Left renal pelvis (tissue), 4 donors: ENCODE results near the gene OR2Y1. TPM values are rescaled to one million over a fixed set of nuclear protein-coding genes. Genes with fewer than 3 reads are reported as not detected.
"Not testable (repeated sequence)": the region's sequence is repeated elsewhere in the genome, so short reads cannot be mapped to it uniquely, and the experiment has no call there.

Experiments
- DNase-seq, 4 donors: peaks; one replicate each; pipeline ENCODE4 v3.0.0-alpha.2; 2013; ENCODE audit warnings: low read depth in 4 of 4, low spot score in 3 of 4
- polyA plus RNA-seq, 4 donors: library from polyadenylated mRNA; unstranded; fragments of 120-200 nt; gene quantifications; one replicate each; pipeline ENCODE4 v1.2.1, GENCODE V29; 2013; ENCODE audit not compliant: insufficient read length in 4 of 4

The OR2Y1 gene, protein sequence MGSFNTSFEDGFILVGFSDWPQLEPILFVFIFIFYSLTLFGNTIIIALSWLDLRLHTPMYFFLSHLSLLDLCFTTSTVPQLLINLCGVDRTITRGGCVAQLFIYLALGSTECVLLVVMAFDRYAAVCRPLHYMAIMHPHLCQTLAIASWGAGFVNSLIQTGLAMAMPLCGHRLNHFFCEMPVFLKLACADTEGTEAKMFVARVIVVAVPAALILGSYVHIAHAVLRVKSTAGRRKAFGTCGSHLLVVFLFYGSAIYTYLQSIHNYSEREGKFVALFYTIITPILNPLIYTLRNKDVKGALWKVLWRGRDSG
- polyA plus RNA-seq, result not detected

- no peak for DNase-seq
Observed at GRCh38 chr5:180739958-180740357, at the start of gene OR2Y1. Gene OR2Y1 (minus strand): TSS chr5:180740058. CDS start chr5:180740058, 0 bp downstream.

GRCh38 chr5:180788651-180789410 is 49.0 kb upstream of the OR2Y1 start:
- not testable (repeated sequence) for DNase-seq

DNA sequence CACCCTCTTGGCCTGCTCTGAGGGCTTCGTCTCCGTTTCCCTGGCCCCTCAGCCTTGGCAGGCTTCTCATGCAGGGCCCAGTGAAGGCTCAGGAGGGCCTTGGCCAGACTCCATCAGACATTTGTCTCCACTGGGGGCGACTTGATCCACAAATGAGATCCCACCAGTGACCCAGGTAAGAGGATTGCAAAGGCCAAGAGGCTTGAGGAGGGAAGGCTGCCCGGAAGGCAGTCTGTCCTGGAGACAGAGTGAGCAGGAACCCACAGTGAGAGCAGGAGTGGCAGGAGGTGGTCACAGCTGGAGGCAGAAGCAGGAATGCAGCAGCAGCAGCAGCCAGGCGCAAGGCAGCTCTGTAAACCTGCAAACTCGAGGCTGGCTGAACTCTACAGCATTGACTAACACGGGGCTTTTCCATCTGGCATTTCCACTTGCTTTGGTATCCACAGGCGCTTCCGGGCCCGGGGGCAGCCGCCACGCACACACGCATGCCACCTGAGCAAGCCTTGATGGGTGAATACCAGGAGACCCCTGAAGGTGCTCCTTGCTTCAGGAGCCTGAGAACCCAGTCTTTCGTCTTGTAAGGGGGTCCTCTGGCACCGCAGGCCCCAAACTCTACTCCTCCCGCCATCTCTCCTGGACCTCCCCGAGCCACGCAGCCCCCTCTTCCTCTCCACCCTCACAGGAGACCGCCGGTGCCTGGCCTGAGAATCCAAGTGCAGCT is 48.0 kb upstream of the OR2Y1 start:
- DNase-seq, result no peak

- no peak for DNase-seq
Observed at GRCh38 chr5:180786531-180787398, 46.9 kb upstream of the OR2Y1 start.

- no peak for DNase-seq
Observed at GRCh38 chr5:180785794-180786221, 46.0 kb upstream of the OR2Y1 start.

DNA sequence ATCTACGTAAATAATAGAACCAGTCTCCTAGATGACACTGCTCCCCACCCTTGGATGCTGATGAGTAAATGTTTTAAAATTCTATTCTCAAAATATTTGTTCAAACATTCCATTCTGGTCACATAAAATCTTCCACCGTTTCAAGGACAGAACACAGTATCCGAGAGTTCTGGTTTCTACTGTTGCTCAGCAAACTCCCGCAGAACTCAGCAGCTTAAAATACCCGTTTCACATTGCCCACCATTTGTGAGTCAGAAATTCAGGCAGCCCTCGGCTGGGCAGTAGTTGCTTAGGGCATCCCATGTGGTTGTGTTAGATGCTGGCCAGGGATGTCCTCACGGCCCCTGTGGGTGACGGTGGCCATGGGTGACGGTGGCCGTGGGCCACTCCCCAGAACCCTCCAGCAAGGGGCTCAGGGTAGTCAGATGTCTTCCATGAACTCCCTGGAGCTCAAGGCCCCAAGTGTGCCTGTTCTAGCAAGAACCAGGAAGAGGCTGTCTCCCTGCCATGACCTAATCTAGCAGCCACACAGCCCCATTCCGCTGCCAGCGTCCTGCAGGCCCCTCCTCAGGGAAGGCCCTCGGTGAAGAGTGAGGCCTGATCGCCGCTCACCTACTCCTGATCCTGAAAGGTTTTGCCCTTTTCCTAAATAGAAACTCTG is 45.4 kb upstream of the OR2Y1 start:
- DNase-seq, result no peak

DNA sequence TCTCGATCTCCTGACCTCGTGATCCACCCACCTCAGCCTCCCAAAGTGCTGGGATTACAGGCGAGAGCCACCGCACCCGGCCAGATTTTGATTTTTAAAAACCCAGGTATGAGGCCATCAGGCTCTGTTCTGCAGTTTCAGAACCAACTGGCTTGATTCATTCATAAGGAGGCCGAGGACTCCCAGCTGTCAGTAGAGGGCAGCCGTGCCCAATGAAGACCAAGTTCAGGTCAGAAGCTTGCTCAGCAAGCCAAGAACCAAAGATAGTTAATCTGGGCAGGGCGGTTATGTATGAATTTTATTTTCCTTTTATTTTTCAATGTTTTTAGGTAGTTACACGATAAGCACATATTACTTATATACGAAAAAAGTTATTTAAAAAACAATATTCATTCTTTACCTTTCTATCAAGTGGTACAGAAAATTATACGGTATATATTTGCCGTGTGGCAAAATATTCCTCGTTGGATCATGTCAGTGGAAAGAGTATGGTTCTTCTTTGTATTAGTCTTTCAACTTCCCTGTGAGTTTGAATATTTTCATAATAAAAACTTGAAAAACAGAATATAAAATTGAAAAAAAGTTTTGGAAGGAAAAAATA is 44.7 kb upstream of the OR2Y1 start:
- peak in 1 of 4 donors; percentile 66 for DNase-seq

DNA sequence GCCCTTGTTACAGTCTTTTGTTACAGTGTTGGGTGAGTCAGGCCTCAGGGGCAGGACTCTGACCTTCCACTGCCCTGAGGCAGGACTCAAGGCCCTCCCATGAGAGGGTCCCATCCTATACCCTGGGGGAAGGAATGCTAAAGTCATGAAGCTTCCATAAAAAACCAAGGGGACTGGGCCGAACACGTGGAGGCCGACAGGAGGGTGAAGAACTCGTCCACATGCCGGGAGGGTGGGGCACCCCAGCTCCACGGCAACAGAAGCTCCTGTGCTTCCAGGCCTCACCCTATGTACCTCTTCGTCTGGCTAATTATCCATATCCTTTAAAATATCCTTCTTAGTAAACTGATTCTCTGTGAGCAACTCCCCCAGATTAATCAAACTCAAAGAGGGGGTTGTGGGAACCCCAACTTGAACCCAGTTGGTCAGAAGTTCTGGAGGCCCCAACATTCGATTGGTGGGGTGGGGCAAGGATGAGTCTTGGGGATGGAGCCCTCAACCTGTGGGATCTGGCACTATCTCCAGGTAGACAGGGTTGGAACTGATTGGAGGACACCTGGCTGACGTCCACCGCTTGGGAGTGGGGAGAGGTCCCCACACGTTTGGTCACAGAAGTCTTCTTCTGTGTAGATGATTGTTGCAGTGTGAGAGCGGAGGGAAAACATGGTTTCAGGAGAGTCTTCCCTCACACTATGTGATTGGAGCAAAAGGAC is 43.6 kb upstream of the OR2Y1 start:
- no peak for DNase-seq

- DNase-seq, result no peak
Observed at GRCh38 chr5:180782748-180783147, 42.9 kb upstream of the OR2Y1 start.

- not testable (repeated sequence) for DNase-seq
Observed at GRCh38 chr5:180781900-180782326, 42.1 kb upstream of the OR2Y1 start.

GRCh38 chr5:180779985-180780610 is 40.2 kb upstream of the OR2Y1 start:
- DNase-seq, result no peak

DNA sequence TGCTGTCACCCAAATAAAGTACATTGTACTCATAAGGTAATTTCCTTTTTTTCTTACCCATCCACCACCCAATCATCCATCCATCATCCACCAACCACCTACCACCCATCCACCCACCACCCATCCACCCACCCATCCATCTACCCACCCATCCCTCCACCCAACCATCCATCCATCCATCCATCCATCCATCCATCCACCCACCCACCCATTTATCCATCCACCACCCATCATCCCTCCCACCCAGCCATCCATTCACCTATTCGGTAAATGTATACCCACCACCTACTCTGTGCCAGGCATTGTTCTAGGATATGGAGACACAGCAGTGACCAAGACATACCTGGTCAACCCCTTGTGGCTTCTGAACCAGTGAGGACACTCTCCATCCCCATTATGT is 37.6 kb upstream of the OR2Y1 start:
- DNase-seq, result no peak

GRCh38 chr5:180776376-180776775 is 36.5 kb upstream of the OR2Y1 start:
- no peak for DNase-seq

DNA sequence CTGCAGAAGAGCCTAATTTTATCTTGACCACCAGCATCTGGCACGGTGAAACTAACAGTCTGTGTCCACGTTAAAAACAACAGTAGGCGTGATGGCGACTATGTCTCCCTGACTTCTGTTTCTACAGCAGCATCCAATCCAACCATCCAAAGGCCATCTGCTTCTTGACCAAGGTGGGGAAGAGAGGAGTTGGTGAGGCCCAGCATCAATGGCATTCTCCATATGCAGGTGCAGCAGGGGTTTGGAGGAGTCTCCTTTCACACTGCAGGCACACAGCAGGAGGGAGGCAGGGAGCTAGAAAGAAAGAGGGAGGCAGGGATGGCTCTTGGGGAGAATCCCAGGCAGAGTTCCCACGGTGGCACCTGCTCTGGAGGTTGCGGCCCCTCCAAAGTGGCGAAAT is 35.8 kb upstream of the OR2Y1 start:
- no peak for DNase-seq

DNA sequence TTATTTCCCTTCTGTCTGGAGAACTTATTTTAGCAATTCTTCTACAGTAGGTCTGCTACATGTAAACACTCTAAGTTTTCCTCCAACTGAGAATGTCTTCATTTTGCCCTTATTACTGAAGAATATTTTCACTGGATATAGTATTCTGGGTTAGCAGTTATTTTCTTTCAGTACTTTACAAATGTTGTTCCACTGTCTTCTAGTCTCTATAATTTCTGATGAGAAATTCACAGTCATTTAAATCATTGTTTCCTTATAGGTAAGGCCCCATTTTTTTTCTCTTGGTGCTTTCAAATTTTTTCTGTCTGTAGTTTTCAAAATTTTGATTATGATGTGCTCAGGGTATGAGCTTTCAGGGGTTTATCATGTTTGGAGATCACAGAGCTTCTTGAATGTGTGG is 32.0 kb upstream of the OR2Y1 start:
- DNase-seq, result no peak

DNA sequence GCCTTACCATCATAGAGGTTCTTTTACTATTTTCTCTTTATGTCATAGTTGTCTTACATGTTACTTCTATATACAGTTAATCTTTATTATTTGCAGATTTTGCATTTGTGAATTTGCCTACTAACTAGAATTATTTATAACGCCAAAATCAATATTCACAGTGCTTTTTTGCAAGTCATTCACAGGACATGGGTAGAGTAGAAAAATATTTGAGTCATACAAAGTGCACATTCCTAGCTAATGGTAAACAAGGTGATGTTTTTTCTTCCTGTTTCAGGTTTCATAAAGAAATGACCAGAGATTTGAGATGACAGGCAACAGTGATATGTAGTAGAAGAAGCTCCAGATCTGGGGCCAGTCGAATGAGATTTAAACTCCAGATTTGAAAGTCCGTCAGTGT is 30.0 kb upstream of the OR2Y1 start:
- DNase-seq, result no peak

GRCh38 chr5:180755601-180756000 is 15.7 kb upstream of the OR2Y1 start:
- DNase-seq, result no peak

GRCh38 chr5:180744253-180744652 is 4.4 kb upstream of the OR2Y1 start:
- DNase-seq, result no peak
